KBM-7 (cell line): ENCODE results near the gene SLC37A4.
A peak's percentile ranks its signal among the peaks of the same experiment; 100 is the strongest.
"Not testable (repeated sequence)": the region's sequence is repeated elsewhere in the genome, so short reads cannot be mapped to it uniquely, and the experiment has no call there.

ENCODE experiments used
- DNase-seq: peaks from one replicate; pipeline ENCODE4 v3.0.0-alpha.2; 2015
- in situ Hi-C: fragments of 300-500 bp; cut with MboI; formaldehyde crosslinking; loops from 2 replicates; pipeline ENCODE4 v1.14.3; 2020; ENCODE audit warnings: low sequenced_read_pairs, low pct_unique_long_range_greater_than_20kb, mixed read lengths

Gene SLC37A4

DNA sequence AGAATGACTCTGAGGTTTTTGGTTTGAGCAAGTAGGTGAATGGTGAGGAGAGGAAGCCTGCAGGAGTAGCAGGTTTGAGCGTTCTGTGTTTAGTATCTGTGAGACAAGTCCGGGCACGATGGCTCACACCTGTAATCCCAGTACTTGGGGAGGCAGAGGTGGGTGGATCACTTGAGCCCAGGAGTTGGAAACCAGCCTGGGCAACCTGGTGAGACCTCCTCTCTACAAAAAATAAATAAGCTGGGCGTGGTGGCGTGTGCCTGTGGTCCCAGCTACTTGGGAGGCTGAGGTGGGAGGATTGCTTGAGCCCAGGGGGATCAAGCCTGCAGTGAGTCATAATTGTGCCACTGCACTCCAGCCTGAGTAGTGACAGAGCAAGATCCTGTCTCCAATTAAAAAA lies 42.4 kb downstream of the SLC37A4 start:
- in situ Hi-C loops: no loop called here
- DNase-seq: no peak

DNA sequence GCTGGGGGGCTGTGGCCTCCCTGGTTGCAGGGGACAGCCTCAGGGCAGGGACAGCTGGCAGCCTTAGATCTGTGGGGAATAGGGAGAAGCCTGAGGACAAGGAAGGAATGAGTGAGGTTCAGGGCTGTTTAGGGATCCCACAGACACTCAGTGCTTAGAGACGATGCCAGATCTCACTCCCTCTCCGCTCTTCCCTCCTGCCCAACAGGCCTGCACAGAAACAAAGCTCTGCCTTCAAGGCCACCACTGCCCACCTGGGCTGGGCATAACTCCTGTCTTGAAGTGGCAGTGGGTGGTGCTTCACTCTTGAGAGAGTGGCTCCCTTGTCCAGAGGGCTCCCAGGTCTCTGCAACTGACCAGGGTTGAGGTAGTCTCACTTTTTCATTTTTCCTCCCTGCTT lies 45.9 kb downstream of the SLC37A4 start:
- in situ Hi-C loops: no loop called here
- no peak for DNase-seq

DNA sequence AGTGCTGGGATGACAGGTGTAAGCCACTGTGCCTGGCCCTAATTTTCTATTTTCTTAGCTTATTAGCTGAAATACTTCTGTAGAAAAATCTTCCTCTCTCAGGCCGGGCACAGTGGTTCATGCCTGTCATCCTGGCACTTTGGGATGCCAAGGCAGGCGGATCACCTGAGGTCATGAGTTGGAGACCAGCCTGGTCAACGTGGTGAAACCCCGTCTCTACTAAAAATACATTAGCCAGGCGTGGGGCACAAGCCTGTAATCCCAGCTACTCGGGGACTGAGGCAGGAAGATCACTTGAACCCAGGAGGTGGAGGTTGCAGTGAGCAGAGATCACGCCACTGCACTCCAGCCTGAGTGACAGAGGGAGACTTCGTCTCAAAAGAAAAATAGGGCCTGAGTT lies 46.3 kb downstream of the SLC37A4 start:
- DNase-seq, in situ Hi-C loops: not testable (repeated sequence)

DNA sequence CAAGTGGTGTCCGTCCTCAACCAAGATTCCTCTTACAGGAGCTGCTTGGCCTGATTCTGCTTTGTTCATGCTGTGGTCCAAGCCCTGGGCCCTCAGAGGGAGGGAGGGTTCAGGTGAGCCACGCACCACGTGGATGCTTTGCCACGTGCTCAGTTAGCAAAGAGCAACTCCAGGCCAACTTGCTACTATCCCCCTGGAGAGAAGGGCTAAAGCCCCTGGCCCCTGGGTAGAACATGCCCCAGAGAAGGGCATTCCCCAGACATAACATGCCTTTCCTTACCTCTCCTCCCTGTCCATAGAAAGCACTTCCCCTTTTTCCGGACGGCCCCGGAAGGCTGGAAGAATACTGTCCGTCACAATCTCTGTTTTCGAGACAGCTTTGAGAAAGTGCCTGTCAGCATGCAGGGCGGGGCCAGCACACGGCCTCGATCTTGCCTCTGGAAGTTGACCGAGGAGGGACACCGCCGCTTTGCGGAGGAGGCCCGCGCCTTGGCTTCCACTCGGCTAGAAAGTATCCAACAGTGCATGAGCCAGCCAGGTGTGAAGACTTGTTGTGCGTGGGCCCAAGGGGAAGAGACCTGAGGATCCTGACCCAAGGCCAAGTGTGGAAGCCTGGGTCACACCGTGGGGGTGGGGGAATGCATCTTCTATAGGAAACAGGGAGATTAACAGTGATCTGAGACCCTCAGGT lies 50.3 kb downstream of the SLC37A4 start:
- in situ Hi-C loops: no loop called here
- peak; percentile 87 for DNase-seq

DNA sequence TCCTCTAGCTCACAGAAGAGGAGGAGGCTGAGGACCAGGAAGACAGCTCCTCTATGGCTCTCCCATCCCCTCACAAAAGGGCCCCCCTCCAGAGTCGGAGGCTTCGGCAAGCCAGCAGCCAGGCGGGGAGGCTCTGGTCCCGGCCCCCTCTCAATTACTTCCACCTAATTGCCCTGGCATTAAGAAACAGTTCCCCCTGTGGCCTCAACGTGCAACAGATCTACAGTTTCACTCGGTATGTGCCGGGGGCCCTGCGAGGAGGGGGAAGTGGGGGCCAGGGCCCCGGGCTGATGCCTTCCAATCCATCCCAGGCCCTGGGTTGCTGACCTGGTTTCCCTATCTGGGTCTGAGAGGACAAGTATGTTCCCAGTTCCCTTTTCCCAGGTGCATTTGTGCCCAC lies 51.2 kb downstream of the SLC37A4 start:
- DNase-seq: peak; percentile 66
- in situ Hi-C loops: no loop called here

DNA sequence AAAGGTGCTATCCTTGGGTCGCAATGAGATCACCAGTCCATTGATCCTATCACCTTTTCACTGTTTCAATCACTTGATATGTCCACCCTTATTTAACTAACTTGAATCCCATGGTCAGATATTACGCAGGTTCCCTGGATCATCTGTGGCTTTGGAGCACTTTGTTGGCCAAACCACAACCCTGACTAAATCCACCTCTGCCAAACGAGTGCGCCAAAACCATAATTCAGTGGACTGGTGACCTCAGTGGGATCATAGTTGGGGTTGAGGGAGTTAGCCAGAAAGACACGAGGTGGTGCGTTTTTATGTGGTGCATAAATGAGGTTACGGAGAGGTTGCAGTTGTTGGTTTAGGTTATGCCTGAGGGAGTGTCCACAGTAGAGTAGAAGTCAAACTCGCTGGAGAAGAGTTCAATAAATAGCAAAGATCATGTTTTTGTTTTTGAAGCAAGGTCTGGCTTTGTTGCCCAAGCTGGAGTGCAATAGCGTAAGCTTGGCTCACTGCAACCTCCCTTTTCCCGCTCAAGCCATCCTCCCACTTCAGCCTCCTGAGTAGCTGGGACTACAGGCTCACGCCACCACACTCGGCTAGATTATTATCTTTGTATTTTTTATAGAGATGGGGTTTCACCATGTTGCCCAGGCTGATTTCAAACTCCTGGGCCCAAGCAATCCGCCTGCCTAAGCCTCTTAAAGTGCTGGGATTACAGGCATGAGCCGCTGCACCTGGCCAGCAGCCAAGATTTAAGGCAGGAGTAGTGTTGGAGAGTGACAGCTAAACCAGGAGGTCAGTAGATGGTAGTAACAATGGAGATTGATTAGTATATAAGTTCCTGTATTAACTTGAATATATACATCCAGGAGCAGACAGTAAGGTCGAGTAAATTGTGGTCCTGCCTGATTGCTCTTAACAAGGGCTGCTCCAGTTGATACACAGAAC lies 54.6 kb downstream of the SLC37A4 start:
- in situ Hi-C loops: no loop called here
- DNase-seq: no peak
